Pancreas (tissue), 10 donors: ENCODE results near the gene JAM3. TPM values are rescaled to one million over a fixed set of nuclear protein-coding genes. Genes with fewer than 3 reads are reported as not detected.
"Not testable (repeated sequence)": the region's sequence is repeated elsewhere in the genome, so short reads cannot be mapped to it uniquely, and the experiment has no call there.

Experiments used
- ATAC-seq, 4 donors: fragments of 200-7000 bp; cut with Tn5 transposase; one replicate each; pipeline versions ENCODE4 v1.8.0 to v1.9.1; 2020; ENCODE audit warnings: mild to moderate bottlenecking in 4 of 4, moderate library complexity in 4 of 4
- DNase-seq, 6 donors: peaks; one replicate each; pipeline ENCODE4 v3.0.0-alpha.2; 2020
- FAIRE-seq: peaks from 2 replicates; lab custom pipeline; 2012; peaks lifted over from hg19 to GRCh38; lab: Jason Lieb, UNC
- H3K27ac ChIP-seq, 4 donors: fragments of 200-600 bp; sonication (generic); 1 replicate in 3 of 4; 2 replicates in 1 of 4; pipeline versions ENCODE4 v1.5.0 to v1.8.0; 2020
- H3K27me3 ChIP-seq, 4 donors: fragments of 200-600 bp; one replicate each; pipeline ENCODE4 v1.8.0; 2021
- H3K36me3 ChIP-seq, 3 donors: fragments of 200-600 bp; sonication (generic) in 1 of 3; one replicate each; pipeline versions ENCODE4 v1.5.0 to v1.8.0; 2020 to 2021
- H3K4me1 ChIP-seq, 3 donors: fragments of 200-600 bp; one replicate each; pipeline ENCODE4 v1.8.0; 2021
- H3K4me3 ChIP-seq, 4 donors: fragments of 200-600 bp; sonication (generic) in 2 of 4; one replicate each; pipeline versions ENCODE4 v1.5.0 to v1.8.0; 2020 to 2021
- H3K9me3 ChIP-seq, 4 donors: fragments of 200-600 bp; one replicate each; pipeline ENCODE4 v1.8.0; 2021
- CTCF ChIP-seq, 4 donors: fragments of 200-600 bp; sonication (generic) in 3 of 4; IDR thresholded peaks; one replicate each; pipeline versions ENCODE4 v1.5.0 to v1.8.0; 2021; ENCODE audit warnings: antibody characterized with exemption in 4 of 4
- WGBS, 2 donors: extraction: QIAGEN DNeasy Blood & Tissue Kit; methylation state at CpG; one replicate each; pipeline ENCODE4 v1.1.7; 2013; 5-methylcytosine and 5-hydroxymethylcytosine counted together
- intact Hi-C, 3 donors: fragments of 100-400 bp; cut with DNase I; formaldehyde crosslinking; loops; one replicate each; pipeline versions ENCODE4 v1.11.1 to v1.14.2; 2022
- polyA plus RNA-seq, 2 donors: library from polyadenylated mRNA; stranded (reverse); fragments of 200-250 nt; gene quantifications; one replicate each; pipeline ENCODE4 v1.2.3, GENCODE V29; 2013
- total RNA-seq, 6 donors: library from RNA; stranded (reverse); fragmentation: NEBNext Ultra II Directional in 4 of 6; extraction: Animal tissue kit (Norgen Biotek cat#: 25700) in 4 of 6; gene quantifications; one replicate each; pipeline versions ENCODE4 v1.2.1 to v1.2.4, GENCODE V29; 2021 to 2023
- donor health status: healthy with polysubstance abuse.
- donor health status: DM: no; HTN: no; CAD: no; lungs with moderate emphysema.
- donor health status: DM: no; HTN: no; CAD: no.
- donor health status: control.
- donor health status: control.
- donor health status: Bipolar disorder and iron deficiency.
- donor health status: DM: yes; HTN: yes; CAD: no.
- donor health status: DM: no; HTN: no; CAD: no.
- donor health status: DM: no; HTN: no; CAD: no.
- donor health status: DM: yes; HTN: yes; CAD: no.

JAM3 gene
- total and polyA plus RNA-seq, 8 donors = 1.7 to 11.0 (median 4.2) TPM

DNA sequence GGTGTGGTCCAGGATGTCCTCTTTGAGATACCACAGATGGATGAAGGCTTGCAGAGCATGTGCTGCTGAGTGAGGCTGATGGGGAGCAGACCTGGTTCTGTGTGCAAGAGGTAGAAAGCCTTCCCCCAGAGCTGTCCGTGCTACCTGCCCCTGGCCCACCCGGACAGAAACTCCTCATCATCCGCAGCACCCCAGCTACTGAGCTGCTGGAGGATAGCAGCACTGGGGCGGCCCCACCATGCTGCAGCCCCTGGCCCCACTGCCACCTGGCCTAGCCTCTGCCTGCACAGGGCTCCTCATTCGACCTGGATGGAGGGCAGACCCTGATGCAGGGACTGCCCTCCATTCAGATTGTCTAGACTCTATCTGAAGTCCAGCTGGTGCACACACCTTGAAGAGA, 104.4 kb downstream of the JAM3 start:
- H3K27ac ChIP-seq = no peak overlapping the region
- no peaks in the 10 kb centered on the region for H3K9me3 ChIP-seq
- H3K36me3 ChIP-seq = peaks cover 0 to 15% (median 2%) of the 10 kb centered on the region in 3 donors
- FAIRE-seq (no peak), ATAC-seq (no peak), DNase-seq (no peak)
- H3K4me1 ChIP-seq = no peaks in the 10 kb centered on the region
- intact Hi-C loops = no loop called here
- TF ChIP-seq CTCF (IDR thresholded peaks at IDR 0.05) = no peak
- H3K27me3 ChIP-seq = no peaks in the 10 kb centered on the region
- WGBS, 2 donors = 89 to 97% methylated on average over 5 of the region's 5 CpGs
- H3K4me3 ChIP-seq = no peak overlapping the region

GRCh38 chr11:134176284-134176683, 107.4 kb downstream of the JAM3 start:
- H3K36me3 ChIP-seq = peaks cover 0 to 15% (median 0%) of the 10 kb centered on the region in 3 donors
- H3K4me3 ChIP-seq = no peak overlapping the region
- intact Hi-C loops = no loop called here
- no peak for FAIRE-seq
- no peak for ATAC-seq
- 93 to 96% methylated on average over 13 of the region's 13 CpGs for WGBS, 2 donors
- H3K4me1 ChIP-seq = no peaks in the 10 kb centered on the region
- no peak overlapping the region for H3K27ac ChIP-seq
- H3K27me3 ChIP-seq = no peaks in the 10 kb centered on the region
- no peak for DNase-seq
- H3K9me3 ChIP-seq = no peaks in the 10 kb centered on the region
- TF ChIP-seq CTCF (IDR thresholded peaks at IDR 0.05) = no peak

GRCh38 chr11:134178032-134178674, 109.3 kb downstream of the JAM3 start:
- FAIRE-seq (no peak), ATAC-seq (no peak)
- intact Hi-C loops = no loop called here

DNA sequence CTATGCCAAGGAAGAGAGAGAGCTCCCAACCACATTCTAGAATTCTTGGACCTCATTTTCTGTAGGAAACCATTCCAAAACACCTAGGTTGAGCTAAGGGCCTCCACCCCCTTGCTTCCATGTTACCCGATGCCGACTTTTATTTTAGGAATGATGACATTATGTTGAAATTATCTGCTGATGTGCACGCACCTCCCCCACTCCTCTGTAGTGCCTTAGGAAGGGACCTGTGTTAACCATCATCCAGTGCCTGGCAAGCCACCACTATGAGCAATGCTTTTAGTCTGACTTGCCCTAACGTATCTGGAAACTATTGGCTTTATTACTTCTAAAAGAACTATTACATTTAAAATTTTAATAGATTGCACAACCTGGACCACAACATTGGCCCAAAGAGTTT, 112.8 kb downstream of the JAM3 start:
- ATAC-seq (no peak), FAIRE-seq (no peak), DNase-seq (no peak)
- Histone ChIP-seq H3K9me3 (no peaks in the 10 kb centered on the region), H3K27me3 (no peaks in the 10 kb centered on the region), H3K4me1 (no peaks in the 10 kb centered on the region), H3K4me3 (no peak overlapping the region), H3K36me3 (peaks cover 0 to 9% (median 0%) of the 10 kb centered on the region in 3 donors), H3K27ac (no peak overlapping the region)
- intact Hi-C loops = no loop called here
- no peak for TF ChIP-seq CTCF (IDR thresholded peaks at IDR 0.05)
- 94 to 95% methylated on average over 4 of the region's 4 CpGs for WGBS, 2 donors

More at GRCh38 chr11:134178032-134178674, 109.3 kb downstream of the JAM3 start:
- no peak overlapping the region for H3K4me3 ChIP-seq
- H3K9me3 ChIP-seq = no peaks in the 10 kb centered on the region
- WGBS, 2 donors = 82 to 91% methylated on average over 5 of the region's 5 CpGs
- no peaks in the 10 kb centered on the region for H3K4me1 ChIP-seq
- no peak overlapping the region for H3K27ac ChIP-seq
- H3K36me3 ChIP-seq = peaks cover 0 to 15% (median 0%) of the 10 kb centered on the region in 3 donors
- TF ChIP-seq CTCF (IDR thresholded peaks at IDR 0.05) = no peak
- no peaks in the 10 kb centered on the region for H3K27me3 ChIP-seq
- DNase-seq = no peak

- FAIRE-seq, H3K27ac ChIP-seq, intact Hi-C loops, H3K9me3 ChIP-seq, ATAC-seq, H3K27me3 ChIP-seq, H3K4me1 ChIP-seq, DNase-seq, H3K4me3 ChIP-seq: not testable (repeated sequence)
- H3K36me3 ChIP-seq = peaks cover 0 to 27% (median 11%) of the 10 kb centered on the region in 3 donors
- WGBS, 2 donors = 98 to 99% methylated on average over 8 of the region's 8 CpGs
Measured at GRCh38 chr11:134188092-134188491, 119.2 kb downstream of the JAM3 start.
